Stomach (tissue), 4 donors: ENCODE data around the gene OCRL.

ENCODE experiments used
- CTCF ChIP-seq, 7 experiments: fragments of 450-650 bp in 4 of 7; fragments of 200-600 bp in 3 of 7; sonication (generic) in 3 of 7; IDR thresholded peaks; one replicate each; pipeline ENCODE4 v1.5.1; 2016 to 2019; ENCODE audit warnings: antibody characterized with exemption in 7 of 7, control low read depth in 2 of 7, mild to moderate bottlenecking in 1 of 7
- EP300 ChIP-seq: sonication (generic); formaldehyde crosslinking; IDR thresholded peaks from one replicate; pipeline ENCODE4 v1.6.1; 2017; ENCODE audit warnings: antibody characterized with exemption

DNA sequence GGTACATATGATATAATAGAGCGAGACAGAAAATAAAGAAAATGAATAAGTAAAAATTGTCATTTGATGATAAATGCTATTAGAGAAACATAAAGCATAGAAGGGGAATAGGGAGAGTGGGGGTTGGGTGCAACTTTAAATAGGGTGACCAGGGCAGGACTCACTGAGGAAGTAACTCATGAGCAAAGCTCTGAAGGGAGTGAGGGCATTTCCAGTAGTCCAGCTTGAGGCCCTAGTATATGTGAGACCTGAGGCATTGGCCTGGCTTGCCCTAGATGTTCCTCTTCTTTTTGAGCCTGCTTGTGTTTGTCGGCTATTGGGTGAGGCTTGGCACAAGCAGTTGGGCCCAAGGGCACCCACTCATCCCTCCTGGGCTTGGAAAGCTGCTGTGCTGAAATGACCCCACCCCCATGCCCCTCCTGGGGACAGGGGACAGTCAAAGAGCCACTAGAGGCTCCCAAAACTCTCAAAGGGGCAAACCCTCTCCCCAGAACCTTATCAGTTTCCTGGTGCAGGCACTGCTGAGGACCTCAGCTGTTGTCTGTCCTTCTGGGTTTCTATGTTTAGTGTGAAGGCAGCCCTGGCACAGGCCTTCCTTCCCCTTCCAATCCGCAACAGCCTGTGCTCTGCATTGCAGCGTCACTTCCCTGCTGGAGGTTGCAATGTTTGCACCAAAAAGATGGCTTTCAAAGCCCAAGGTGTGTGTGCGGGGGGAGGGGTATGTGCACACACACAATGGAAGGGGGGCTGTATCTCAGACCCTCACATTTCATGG lies 74.6 kb downstream of the OCRL start:
- TF ChIP-seq CTCF (IDR thresholded peaks at IDR 0.05) (no peak), EP300 (no peak)
